ENCODE data around the gene PSMC3IP.
"Not testable (repeated sequence)": the region's sequence is repeated elsewhere in the genome, so short reads cannot be mapped to it uniquely, and the experiment has no call there.

Gene PSMC3IP

DNA sequence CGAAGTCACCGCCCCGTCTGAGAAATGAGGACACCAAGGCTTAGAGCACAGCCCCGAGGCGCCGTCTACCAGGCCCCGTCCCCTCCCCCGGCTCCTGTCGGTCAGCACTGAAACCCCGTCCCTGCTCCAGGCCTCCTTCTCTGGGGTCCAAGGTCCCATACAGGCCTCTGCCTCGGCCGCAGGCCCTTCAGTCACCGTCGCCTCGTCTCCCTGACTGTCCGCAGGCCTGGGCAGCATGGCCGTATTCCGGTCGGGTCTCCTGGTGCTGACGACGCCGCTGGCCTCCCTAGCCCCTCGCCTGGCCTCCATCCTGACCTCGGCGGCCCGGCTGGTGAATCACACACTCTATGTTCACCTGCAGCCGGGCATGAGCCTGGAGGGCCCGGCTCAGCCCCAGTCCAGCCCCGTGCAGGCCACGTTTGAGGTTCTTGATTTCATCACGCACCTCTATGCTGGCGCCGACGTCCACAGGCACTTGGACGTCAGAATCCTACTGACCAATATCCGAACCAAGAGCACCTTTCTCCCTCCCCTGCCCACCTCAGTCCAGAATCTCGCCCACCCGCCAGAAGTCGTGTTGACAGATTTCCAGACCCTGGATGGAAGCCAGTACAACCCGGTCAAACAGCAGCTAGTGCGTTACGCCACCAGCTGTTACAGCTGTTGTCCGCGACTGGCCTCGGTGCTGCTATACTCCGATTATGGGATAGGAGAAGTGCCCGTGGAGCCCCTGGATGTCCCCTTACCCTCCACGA is 15.0 kb downstream of the PSMC3IP start:
- H3K27me3 ChIP-seq (replicated peaks; ENCODE audit: control insufficient read depth, insufficient read depth, low read length, poor library complexity, severe bottlenecking): no peaks in the 10 kb centered on the region
- H3K4me3 ChIP-seq (ENCODE audit: insufficient read depth, low read depth, low read length, poor library complexity, severe bottlenecking): peak overlapping the region; percentile 95
- no peaks in the 10 kb centered on the region for H3K9me3 ChIP-seq (ENCODE audit: control insufficient read depth, low read length)
- peaks cover 18% of the 10 kb centered on the region for H3K36me3 ChIP-seq (ENCODE audit: control insufficient read depth, insufficient read depth, low read length)
- H3K4me1 ChIP-seq (ENCODE audit: control insufficient read depth, insufficient read depth, low read length, poor library complexity, severe bottlenecking): peaks cover 29% of the 10 kb centered on the region
- no peak for DNase-seq
- peak overlapping the region; percentile 84 for H3K27ac ChIP-seq (ENCODE audit: insufficient read depth, low read length, poor library complexity, severe bottlenecking)

DNA sequence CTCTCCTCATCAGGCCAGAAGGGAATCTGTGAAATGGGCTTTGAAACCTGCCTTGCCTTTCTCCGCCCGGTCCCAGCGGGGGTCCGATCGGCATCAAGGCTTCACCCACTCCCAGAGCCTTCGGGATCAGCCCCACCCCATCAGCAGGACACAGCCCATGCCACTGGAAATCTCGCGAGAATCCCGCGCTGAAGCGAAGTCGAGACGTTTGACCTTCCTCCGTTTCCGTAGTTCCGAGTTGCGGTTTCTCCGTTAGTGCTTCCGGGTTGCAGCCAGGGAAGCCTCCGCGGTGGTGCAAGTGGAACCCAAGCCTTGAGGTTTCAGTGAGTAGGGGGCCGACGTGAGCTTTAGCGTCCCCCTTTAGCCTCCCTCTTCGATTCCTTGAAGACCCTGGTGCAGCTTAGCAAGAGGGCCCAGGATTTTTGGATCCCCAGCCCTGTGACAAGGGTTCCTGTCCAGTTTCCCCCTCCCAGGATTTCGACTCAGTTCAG is 15.6 kb downstream of the PSMC3IP start, which contains the start of gene COASY:
COASY (plus strand) TSS at position 252 of the 491 bp plus-strand sequence. CDS start 475 bp downstream, outside the sequence.
- Histone ChIP-seq H3K4me1 (ENCODE audit: control insufficient read depth, insufficient read depth, low read length, poor library complexity, severe bottlenecking) (peaks cover 26% of the 10 kb centered on the region), H3K27ac (ENCODE audit: insufficient read depth, low read length, poor library complexity, severe bottlenecking) (peak within 1 kb of the TSS; percentile 84), H3K9me3 (ENCODE audit: control insufficient read depth, low read length) (no peaks in the 10 kb centered on the region), H3K36me3 (ENCODE audit: control insufficient read depth, insufficient read depth, low read length) (peaks cover 18% of the 10 kb centered on the region), H3K27me3 (replicated peaks; ENCODE audit: control insufficient read depth, insufficient read depth, low read length, poor library complexity, severe bottlenecking) (no peaks in the 10 kb centered on the region), H3K4me3 (ENCODE audit: insufficient read depth, low read depth, low read length, poor library complexity, severe bottlenecking) (peak within 1 kb of the TSS; percentile 95)
- DNase-seq: peak; percentile 81 to 88 (median 83)

DNA sequence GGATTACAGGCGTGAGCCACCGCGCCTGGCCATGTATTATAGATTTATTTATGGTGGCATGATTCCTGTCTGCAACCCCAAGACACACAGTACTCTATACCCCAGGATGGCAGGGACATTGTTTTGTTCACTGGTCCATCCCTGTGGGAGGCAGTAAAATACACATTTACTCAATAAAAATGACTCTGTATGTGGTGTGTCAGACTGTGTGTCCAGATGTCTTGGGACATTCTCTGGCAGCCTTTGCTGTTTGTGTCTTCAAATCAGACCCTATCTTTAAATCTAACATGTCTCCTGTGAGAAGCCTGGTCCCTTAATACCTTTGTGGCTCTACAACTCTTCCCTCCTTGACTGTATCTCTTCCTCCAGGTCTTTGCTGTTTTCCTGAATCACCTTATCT is 17.3 kb downstream of the PSMC3IP start:
- Histone ChIP-seq H3K27ac (ENCODE audit: insufficient read depth, low read length, poor library complexity, severe bottlenecking) (no peak overlapping the region), H3K4me1 (ENCODE audit: control insufficient read depth, insufficient read depth, low read length, poor library complexity, severe bottlenecking) (peaks cover 22% of the 10 kb centered on the region), H3K36me3 (ENCODE audit: control insufficient read depth, insufficient read depth, low read length) (peaks cover 10% of the 10 kb centered on the region), H3K4me3 (ENCODE audit: insufficient read depth, low read depth, low read length, poor library complexity, severe bottlenecking) (no peak overlapping the region), H3K9me3 (ENCODE audit: control insufficient read depth, low read length) (no peaks in the 10 kb centered on the region), H3K27me3 (replicated peaks; ENCODE audit: control insufficient read depth, insufficient read depth, low read length, poor library complexity, severe bottlenecking) (no peaks in the 10 kb centered on the region)
- DNase-seq: no peak

DNA sequence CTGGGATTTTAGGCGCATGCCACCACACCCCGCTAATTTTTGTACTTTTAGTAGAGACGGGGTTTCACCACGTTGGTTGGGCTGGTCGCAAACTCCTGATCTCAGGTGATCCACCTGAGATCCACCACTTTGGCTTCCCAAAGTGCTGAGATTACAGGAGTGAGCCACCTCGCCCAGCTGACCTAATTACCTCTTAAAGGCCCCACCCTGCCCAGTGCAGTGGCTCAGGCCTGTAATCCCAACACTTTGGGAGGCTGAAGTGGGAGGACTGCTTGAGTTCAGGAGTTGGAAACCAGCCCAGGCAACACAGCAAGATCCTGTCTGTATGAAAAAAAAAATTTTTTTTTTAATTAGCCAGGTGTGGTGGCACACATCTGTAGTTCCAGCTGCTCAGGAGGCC is 18.5 kb downstream of the PSMC3IP start:
- no peaks in the 10 kb centered on the region for H3K27me3 ChIP-seq (replicated peaks; ENCODE audit: control insufficient read depth, insufficient read depth, low read length, poor library complexity, severe bottlenecking)
- no peak overlapping the region for H3K4me3 ChIP-seq (ENCODE audit: insufficient read depth, low read depth, low read length, poor library complexity, severe bottlenecking)
- H3K9me3 ChIP-seq (ENCODE audit: control insufficient read depth, low read length): no peaks in the 10 kb centered on the region
- no peak for DNase-seq
- H3K36me3 ChIP-seq (ENCODE audit: control insufficient read depth, insufficient read depth, low read length): no peaks in the 10 kb centered on the region
- H3K4me1 ChIP-seq (ENCODE audit: control insufficient read depth, insufficient read depth, low read length, poor library complexity, severe bottlenecking): peaks cover 29% of the 10 kb centered on the region
- no peak overlapping the region for H3K27ac ChIP-seq (ENCODE audit: insufficient read depth, low read length, poor library complexity, severe bottlenecking)

DNA sequence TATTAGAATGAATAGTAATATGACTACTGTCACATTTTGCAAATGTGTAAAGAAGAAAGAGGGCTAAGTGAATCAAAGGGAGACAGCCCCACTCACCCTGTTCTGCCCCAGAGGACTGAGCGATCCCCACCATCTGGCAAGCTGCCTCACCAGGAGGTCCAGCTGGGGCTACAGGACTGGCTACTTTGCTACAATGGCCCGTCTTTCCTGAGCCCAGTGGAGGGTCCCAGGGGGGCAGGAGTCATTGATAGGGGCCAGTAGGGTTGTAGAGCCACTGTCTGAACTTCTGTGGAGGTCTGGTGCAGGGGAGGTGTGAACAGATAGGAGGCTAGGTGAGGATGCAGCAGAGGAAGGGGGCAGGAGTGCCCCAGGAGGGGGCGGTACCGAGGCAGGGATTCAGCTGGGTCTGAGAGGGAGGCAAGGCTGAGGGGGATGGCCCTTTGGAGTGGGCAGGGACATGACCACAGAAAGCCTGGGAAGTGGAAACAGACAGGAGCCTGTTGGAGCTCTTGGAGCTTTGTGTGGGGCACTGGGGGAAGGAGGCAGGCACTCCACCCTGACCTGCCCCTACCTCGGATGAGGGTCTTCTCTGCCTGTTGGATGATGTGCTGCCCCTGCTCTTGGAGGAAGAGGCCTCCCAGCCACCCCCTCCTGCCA is 21.4 kb downstream of the PSMC3IP start:
- not testable (repeated sequence) for H3K4me3 ChIP-seq (ENCODE audit: insufficient read depth, low read depth, low read length, poor library complexity, severe bottlenecking); H3K27ac ChIP-seq (ENCODE audit: insufficient read depth, low read length, poor library complexity, severe bottlenecking); DNase-seq; H3K9me3 ChIP-seq (ENCODE audit: control insufficient read depth, low read length); H3K27me3 ChIP-seq (replicated peaks; ENCODE audit: control insufficient read depth, insufficient read depth, low read length, poor library complexity, severe bottlenecking); H3K36me3 ChIP-seq (ENCODE audit: control insufficient read depth, insufficient read depth, low read length)
- peaks cover 14% of the 10 kb centered on the region for H3K4me1 ChIP-seq (ENCODE audit: control insufficient read depth, insufficient read depth, low read length, poor library complexity, severe bottlenecking)

DNA sequence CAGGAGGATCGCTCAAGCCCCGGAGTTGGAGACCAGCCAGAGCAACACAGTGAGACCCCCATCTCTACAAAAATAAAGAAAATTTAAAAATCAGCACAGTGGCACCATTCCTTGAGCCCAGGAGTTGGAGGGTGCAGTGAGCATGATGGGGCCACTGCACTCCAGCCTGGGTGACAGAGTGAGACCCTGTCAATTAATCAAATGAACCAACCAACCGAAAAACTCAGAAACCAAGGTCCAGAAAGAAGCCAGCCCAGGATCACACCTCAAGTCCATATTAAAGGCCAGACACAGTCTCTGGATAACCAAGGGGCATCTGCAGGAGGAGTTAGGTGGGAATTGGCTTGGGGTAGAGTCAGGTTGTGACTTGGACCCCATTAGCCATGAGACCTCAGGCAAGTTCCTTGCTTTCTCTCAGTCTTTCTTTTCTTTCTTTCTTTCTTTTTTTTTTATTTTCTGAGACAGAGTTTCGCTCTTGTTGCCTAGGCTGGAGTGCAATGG is 22.4 kb downstream of the PSMC3IP start:
- peak overlapping the region; percentile 80 for H3K4me3 ChIP-seq (ENCODE audit: insufficient read depth, low read depth, low read length, poor library complexity, severe bottlenecking)
- H3K9me3 ChIP-seq (ENCODE audit: control insufficient read depth, low read length): no peaks in the 10 kb centered on the region
- H3K27ac ChIP-seq (ENCODE audit: insufficient read depth, low read length, poor library complexity, severe bottlenecking): peak overlapping the region; percentile 68
- DNase-seq: no peak
- H3K36me3 ChIP-seq (ENCODE audit: control insufficient read depth, insufficient read depth, low read length): no peaks in the 10 kb centered on the region
- H3K4me1 ChIP-seq (ENCODE audit: control insufficient read depth, insufficient read depth, low read length, poor library complexity, severe bottlenecking): peaks cover 14% of the 10 kb centered on the region
- no peaks in the 10 kb centered on the region for H3K27me3 ChIP-seq (replicated peaks; ENCODE audit: control insufficient read depth, insufficient read depth, low read length, poor library complexity, severe bottlenecking)

DNA sequence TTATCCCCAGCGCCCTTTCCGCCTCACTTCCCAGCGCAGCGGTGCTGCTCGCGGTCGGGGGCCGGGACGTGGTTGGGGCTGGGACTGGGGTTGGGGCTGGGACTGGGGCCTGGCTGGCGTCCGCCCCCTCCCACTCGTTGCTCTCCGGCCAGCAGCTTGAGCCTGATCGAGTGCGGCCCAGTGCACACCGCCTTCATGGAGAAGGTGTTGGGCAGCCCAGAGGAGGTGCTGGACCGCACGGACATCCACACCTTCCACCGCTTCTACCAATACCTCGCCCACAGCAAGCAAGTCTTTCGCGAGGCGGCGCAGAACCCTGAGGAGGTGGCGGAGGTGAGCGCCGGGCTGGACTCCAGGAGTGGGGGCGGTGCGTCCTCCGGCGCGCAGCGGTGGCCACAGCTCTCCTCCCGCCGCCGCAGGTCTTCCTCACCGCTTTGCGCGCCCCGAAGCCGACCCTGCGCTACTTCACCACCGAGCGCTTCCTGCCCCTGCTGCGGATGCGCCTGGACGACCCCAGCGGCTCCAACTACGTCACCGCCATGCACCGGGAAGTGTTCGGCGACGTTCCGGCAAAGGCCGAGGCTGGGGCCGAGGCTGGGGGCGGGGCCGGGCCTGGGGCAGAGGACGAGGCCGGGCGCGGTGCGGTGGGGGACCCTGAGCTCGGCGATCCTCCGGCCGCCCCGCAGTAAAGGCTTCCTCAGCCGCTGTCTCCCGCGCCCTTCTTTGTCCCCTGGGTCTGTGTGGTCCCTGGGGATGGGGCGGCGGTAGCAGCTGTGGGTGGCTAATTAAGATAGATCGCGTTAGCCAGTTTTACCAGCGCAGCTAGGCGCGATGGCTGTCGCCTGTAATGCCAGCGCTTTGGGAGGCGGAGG is 23.0 kb downstream of the PSMC3IP start:
- peak; percentile 57 to 63 (median 59) for DNase-seq
- Histone ChIP-seq H3K27me3 (replicated peaks; ENCODE audit: control insufficient read depth, insufficient read depth, low read length, poor library complexity, severe bottlenecking) (no peaks in the 10 kb centered on the region), H3K4me3 (ENCODE audit: insufficient read depth, low read depth, low read length, poor library complexity, severe bottlenecking) (peak overlapping the region; percentile 80), H3K27ac (ENCODE audit: insufficient read depth, low read length, poor library complexity, severe bottlenecking) (peak overlapping the region; percentile 68), H3K4me1 (ENCODE audit: control insufficient read depth, insufficient read depth, low read length, poor library complexity, severe bottlenecking) (peaks cover 14% of the 10 kb centered on the region), H3K36me3 (ENCODE audit: control insufficient read depth, insufficient read depth, low read length) (no peaks in the 10 kb centered on the region), H3K9me3 (ENCODE audit: control insufficient read depth, low read length) (no peaks in the 10 kb centered on the region)

DNA sequence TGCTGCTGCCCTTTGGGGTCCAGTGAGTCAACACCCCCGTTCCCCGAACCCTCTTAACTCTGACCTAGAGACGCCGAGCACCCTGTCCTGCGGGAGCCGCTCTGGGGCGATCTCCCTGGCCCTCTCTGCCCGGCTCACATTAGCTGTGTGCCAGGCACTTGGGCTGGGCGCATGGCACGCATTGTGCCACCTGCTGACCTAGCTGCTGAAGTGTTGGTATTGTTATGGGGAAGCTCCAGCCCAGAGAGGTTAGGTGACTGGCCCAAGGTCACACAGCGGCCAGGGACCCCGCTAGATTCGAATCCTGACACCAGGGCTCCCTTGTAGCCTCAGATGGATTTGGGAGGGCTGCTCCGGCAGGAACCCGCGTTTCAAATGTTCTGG is 23.7 kb downstream of the PSMC3IP start:
- Histone ChIP-seq H3K4me3 (ENCODE audit: insufficient read depth, low read depth, low read length, poor library complexity, severe bottlenecking) (peak overlapping the region; percentile 80), H3K27ac (ENCODE audit: insufficient read depth, low read length, poor library complexity, severe bottlenecking) (peak overlapping the region; percentile 68), H3K9me3 (ENCODE audit: control insufficient read depth, low read length) (no peaks in the 10 kb centered on the region), H3K27me3 (replicated peaks; ENCODE audit: control insufficient read depth, insufficient read depth, low read length, poor library complexity, severe bottlenecking) (no peaks in the 10 kb centered on the region), H3K4me1 (ENCODE audit: control insufficient read depth, insufficient read depth, low read length, poor library complexity, severe bottlenecking) (peaks cover 16% of the 10 kb centered on the region), H3K36me3 (ENCODE audit: control insufficient read depth, insufficient read depth, low read length) (no peaks in the 10 kb centered on the region)
- DNase-seq: no peak

DNA sequence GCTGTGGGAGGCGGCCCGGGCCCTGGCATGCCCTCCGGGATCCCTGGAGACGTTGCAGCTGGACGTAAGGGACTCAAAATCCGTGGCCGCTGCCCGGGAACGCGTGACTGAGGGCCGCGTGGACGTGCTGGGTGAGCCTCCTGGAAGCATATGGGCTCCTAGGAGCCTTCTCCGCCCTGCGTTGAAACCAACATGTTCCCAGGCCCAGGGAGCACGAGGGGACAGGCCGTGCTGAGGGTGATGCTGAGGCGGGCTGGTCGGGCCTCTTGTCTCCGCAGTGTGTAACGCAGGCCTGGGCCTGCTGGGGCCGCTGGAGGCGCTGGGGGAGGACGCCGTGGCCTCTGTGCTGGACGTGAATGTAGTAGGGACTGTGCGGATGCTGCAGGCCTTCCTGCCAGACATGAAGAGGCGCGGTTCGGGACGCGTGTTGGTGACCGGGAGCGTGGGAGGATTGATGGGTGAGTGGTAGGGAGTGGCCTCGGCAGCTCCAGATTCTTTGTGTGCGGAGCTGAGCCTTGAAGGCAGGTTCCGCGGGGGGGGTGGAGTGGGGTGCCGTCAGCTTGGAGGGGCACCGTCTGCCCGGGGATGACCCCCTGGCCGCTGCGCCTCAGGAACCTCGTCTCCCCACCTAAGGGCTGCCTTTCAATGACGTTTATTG is 24.2 kb downstream of the PSMC3IP start:
- H3K27me3 ChIP-seq (replicated peaks; ENCODE audit: control insufficient read depth, insufficient read depth, low read length, poor library complexity, severe bottlenecking): no peaks in the 10 kb centered on the region
- peaks cover 22% of the 10 kb centered on the region for H3K4me1 ChIP-seq (ENCODE audit: control insufficient read depth, insufficient read depth, low read length, poor library complexity, severe bottlenecking)
- H3K4me3 ChIP-seq (ENCODE audit: insufficient read depth, low read depth, low read length, poor library complexity, severe bottlenecking): no peak overlapping the region
- H3K9me3 ChIP-seq (ENCODE audit: control insufficient read depth, low read length): no peaks in the 10 kb centered on the region
- DNase-seq: no peak
- H3K27ac ChIP-seq (ENCODE audit: insufficient read depth, low read length, poor library complexity, severe bottlenecking): no peak overlapping the region
- no peaks in the 10 kb centered on the region for H3K36me3 ChIP-seq (ENCODE audit: control insufficient read depth, insufficient read depth, low read length)

All from effector memory CD4-positive, alpha-beta T cell (primary cell).